WTC11 (cell line): ENCODE data around the gene EPHA1. TPM values are rescaled to one million over a fixed set of nuclear protein-coding genes. Genes with fewer than 3 reads are reported as not detected.
A peak's percentile ranks its signal among the peaks of the same experiment; 100 is the strongest.

Source experiments
- ATAC-seq: fragments of 200-7000 bp; cut with Tn5 transposase; 2 replicates; pipeline ENCODE4 v1.10.0; 2021; ENCODE audit warnings: mild to moderate bottlenecking, moderate library complexity
- CTCF ChIA-PET: fragments of 300-600 bp; sonication (Branson Sonifier 250); formaldehyde crosslinking; loops from one replicate; lab custom pipeline; 2021; ENCODE audit warnings: antibody characterized with exemption; lab: Charles Lee
- POLR2A ChIA-PET: fragments of 350-600 bp; sonication (Branson Sonifier 250); formaldehyde crosslinking; loops from one replicate; lab custom pipeline; 2021; ENCODE audit warnings: antibody characterized with exemption; lab: Charles Lee
- DNase-seq: peaks from one replicate; pipeline ENCODE4 v3.0.0; 2021; ENCODE audit warnings: low spot score
- H3K27ac Mint-ChIP-seq: 2 replicates; pipeline ENCODE4 v1.8.0; 2021; ENCODE audit warnings: mixed read lengths
- H3K27me3 Mint-ChIP-seq: 2 replicates; pipeline ENCODE4 v1.8.0; 2021; ENCODE audit warnings: low read depth, mild to moderate bottlenecking, moderate library complexity, mixed read lengths
- H3K36me3 Mint-ChIP-seq: 2 replicates; pipeline ENCODE4 v1.8.0; 2021; ENCODE audit warnings: mixed read lengths
- H3K4me1 Mint-ChIP-seq: 2 replicates; pipeline ENCODE4 v1.8.0; 2022; ENCODE audit warnings: mixed read lengths
- H3K4me3 Mint-ChIP-seq: 2 replicates; pipeline ENCODE4 v1.8.0; 2021; ENCODE audit warnings: mild to moderate bottlenecking, moderate library complexity, mixed read lengths
- H3K9me3 Mint-ChIP-seq: 2 replicates; pipeline ENCODE4 v1.8.0; 2021; ENCODE audit warnings: mixed read lengths
- FOXK1 ChIP-seq: sonication (generic); formaldehyde crosslinking; IDR thresholded peaks from 2 replicates; pipeline ENCODE4 v1.8.0; 2022; ENCODE audit warnings: mild to moderate bottlenecking, moderate library complexity, missing genetic modification reagents
- GABPB1 ChIP-seq: sonication (generic); formaldehyde crosslinking; IDR thresholded peaks from 2 replicates; pipeline ENCODE4 v1.8.1; 2023; ENCODE audit warnings: mild to moderate bottlenecking, missing genetic modification reagents
- JAZF1 ChIP-seq: fragments of 250-450 bp; sonication (Bioruptor Pico); IDR thresholded peaks from 2 replicates; pipeline ENCODE4 v1.9.0; 2021; ENCODE audit warnings: moderate library complexity, mild to moderate bottlenecking, inconsistent platforms
- JUN ChIP-seq: sonication (generic); formaldehyde crosslinking; IDR thresholded peaks from 2 replicates; pipeline ENCODE4 v1.8.0; 2023; ENCODE audit warnings: mild to moderate bottlenecking, missing genetic modification reagents
- KAT7 ChIP-seq: sonication (generic); formaldehyde crosslinking; IDR thresholded peaks from 2 replicates; pipeline ENCODE4 v1.8.1; 2023; ENCODE audit warnings: missing genetic modification reagents, mild to moderate bottlenecking, borderline replicate concordance
- NR2C2 ChIP-seq: sonication (generic); formaldehyde crosslinking; IDR thresholded peaks from 2 replicates; pipeline ENCODE4 v1.8.0; 2022; ENCODE audit warnings: mild to moderate bottlenecking, missing genetic modification reagents
- NR3C1 ChIP-seq: sonication (generic); formaldehyde crosslinking; conservative IDR thresholded peaks from 2 replicates; pipeline ENCODE4 v1.8.1; 2023; ENCODE audit warnings: low read depth, mild to moderate bottlenecking, missing genetic modification reagents
- OVOL2 ChIP-seq: fragments of 250-450 bp; sonication (Bioruptor Pico); IDR thresholded peaks from 2 replicates; pipeline ENCODE4 v1.9.0; 2021; ENCODE audit warnings: mild to moderate bottlenecking, borderline replicate concordance
- PRDM15 ChIP-seq: sonication (generic); formaldehyde crosslinking; IDR thresholded peaks from 2 replicates; pipeline ENCODE4 v1.8.0; 2022; ENCODE audit warnings: missing genetic modification reagents
- RELA ChIP-seq: sonication (generic); formaldehyde crosslinking; IDR thresholded peaks from 2 replicates; pipeline ENCODE4 v1.8.1; 2022; ENCODE audit warnings: missing genetic modification reagents, mild to moderate bottlenecking, borderline replicate concordance
- SOX15 ChIP-seq: fragments of 250-450 bp; sonication (Bioruptor Pico); IDR thresholded peaks from 2 replicates; pipeline ENCODE4 v1.9.0; 2021; ENCODE audit warnings: mild to moderate bottlenecking
- SP1 ChIP-seq: sonication (generic); formaldehyde crosslinking; conservative IDR thresholded peaks from 2 replicates; pipeline ENCODE4 v1.8.1; 2022; ENCODE audit warnings: missing genetic modification reagents
- STAT6 ChIP-seq: sonication (generic); formaldehyde crosslinking; conservative IDR thresholded peaks from 2 replicates; pipeline ENCODE4 v1.8.1; 2023; ENCODE audit warnings: mild to moderate bottlenecking, low read depth, missing genetic modification reagents, moderate library complexity
- TP53 ChIP-seq: sonication (generic); formaldehyde crosslinking; IDR thresholded peaks from 2 replicates; pipeline ENCODE4 v1.8.1; 2023; ENCODE audit warnings: mild to moderate bottlenecking, missing genetic modification reagents
- ZNF219 ChIP-seq: sonication (generic); formaldehyde crosslinking; IDR thresholded peaks from 2 replicates; pipeline ENCODE4 v1.8.0; 2023; ENCODE audit warnings: missing genetic modification reagents, mild to moderate bottlenecking, borderline replicate concordance
- ZNF232 ChIP-seq: sonication (generic); formaldehyde crosslinking; IDR thresholded peaks from 2 replicates; pipeline ENCODE4 v1.8.0; 2022; ENCODE audit warnings: mild to moderate bottlenecking, missing genetic modification reagents
- ZNF281 ChIP-seq: sonication (generic); formaldehyde crosslinking; IDR thresholded peaks from 2 replicates; pipeline ENCODE4 v1.8.0; 2023; ENCODE audit warnings: mild to moderate bottlenecking, missing genetic modification reagents
- ZNF423 ChIP-seq: fragments of 250-450 bp; sonication (Bioruptor Pico); IDR thresholded peaks from 2 replicates; pipeline ENCODE4 v2.1.2; 2022; ENCODE audit warnings: mild to moderate bottlenecking, moderate library complexity
- ZNF512 ChIP-seq: sonication (generic); formaldehyde crosslinking; IDR thresholded peaks from 2 replicates; pipeline ENCODE4 v1.8.1; 2022; ENCODE audit warnings: missing genetic modification reagents, borderline replicate concordance
- total RNA-seq: library from RNA; stranded (reverse); gene quantifications from 3 replicates; pipeline ENCODE4 v1.2.3, GENCODE V29; 2021
- TF ChIP-seq, protein P1 (sequence below): fragments of 250-450 bp; sonication (Bioruptor Pico); IDR thresholded peaks from 2 replicates; pipeline ENCODE4 v1.9.0; 2021; ENCODE audit warnings: mild to moderate bottlenecking
- TF ChIP-seq, protein P2 (sequence below): sonication (generic); formaldehyde crosslinking; IDR thresholded peaks from 2 replicates; pipeline ENCODE4 v1.8.1; 2023; ENCODE audit warnings: mild to moderate bottlenecking, missing genetic modification reagents, moderate library complexity

Gene EPHA1
- total RNA-seq, 1 experiment from 2014 or later = 203 TPM

DNA sequence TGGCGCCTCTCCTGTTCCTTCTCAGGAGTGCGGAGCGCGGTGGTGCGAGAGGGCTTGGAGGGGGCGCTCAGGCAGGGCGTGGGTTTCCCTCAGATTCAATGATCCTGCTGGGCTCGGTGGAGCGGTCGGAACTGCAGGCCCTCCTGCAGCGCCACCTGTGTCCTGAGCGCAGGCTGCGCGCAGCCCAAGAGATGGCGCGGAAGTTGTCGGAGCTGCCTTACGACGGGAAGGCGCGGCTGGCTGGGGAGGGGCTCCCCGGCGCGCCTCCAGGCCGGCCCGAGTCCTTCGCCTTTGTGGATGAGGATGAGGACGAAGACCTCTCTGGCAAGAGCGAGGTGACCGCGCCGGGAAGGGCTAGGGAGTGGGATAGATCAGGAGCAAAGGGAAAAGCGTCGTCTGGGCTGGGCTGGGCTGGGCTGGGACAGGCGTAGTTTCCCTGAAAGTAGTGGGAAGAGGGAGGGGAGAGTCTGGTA, 63.2 kb downstream of the EPHA1 start (continued):
- TF ChIP-seq SP1 (0 out of 2 replicates have a peak, but pooled peaks have one; percentile 50), ZNF281 (peak; percentile 31; the same call in 1 of the 2 replicates), JUN (CRISPR knock-in tag) (no peak), FOXK1 (CRISPR knock-in tag) (0 out of 2 replicates have a peak, but pooled peaks have one; percentile 18)

DNA sequence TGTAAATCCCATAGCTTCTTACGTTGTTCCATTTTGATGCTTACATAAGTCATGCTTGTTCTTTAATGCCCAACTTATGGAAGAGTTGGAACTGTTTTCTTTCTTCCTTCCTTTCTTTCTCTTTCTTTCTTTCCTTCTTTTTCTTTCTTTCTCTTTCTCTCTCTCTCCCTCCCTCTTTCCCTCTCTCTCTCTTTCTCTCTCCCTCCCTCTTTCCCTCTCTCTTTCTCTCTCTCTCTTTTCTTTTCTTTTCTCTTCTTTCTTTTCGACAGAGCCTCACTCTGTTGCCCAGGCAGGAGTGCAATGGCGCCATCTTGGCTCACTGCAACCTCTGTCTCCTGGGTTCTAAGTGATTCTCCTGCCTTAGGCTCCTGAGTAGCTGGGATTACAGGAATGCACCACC, 65.1 kb downstream of the EPHA1 start:
- Mint-ChIP-seq H3K27ac (no peak overlapping the region), H3K4me3 (no peak overlapping the region), H3K36me3 (no peaks in the 10 kb centered on the region), H3K9me3 (peaks cover 5% of the 10 kb centered on the region; the same call in 1 of the 2 replicates), H3K27me3 (peaks cover 21% of the 10 kb centered on the region), H3K4me1 (peaks cover 20% of the 10 kb centered on the region)
- ChIA-PET CTCF (interaction anchor here (0.6 to 0.9 kb wide), 2 partner anchors 30 to 37 kb away, joined by 3 to 4 read pairs; no protein-coding TSS in a partner anchor), POLR2A (interaction anchor here (0.7 kb wide), 1 partner anchor 90 kb away, joined by 3 read pairs; no protein-coding TSS in a partner anchor)
- peak; percentile 92 for TF ChIP-seq ZNF512 (CRISPR knock-in tag)
- TF ChIP-seq NR2C2 (CRISPR knock-in tag) = no peak
- no peak for DNase-seq
- no peak for ATAC-seq

GRCh38 chr7:143341842-143342241, 66.8 kb downstream of the EPHA1 start:
- no peak overlapping the region for H3K27ac Mint-ChIP-seq
- ChIA-PET CTCF (interaction anchor here (1.6 kb wide), 1 partner anchor 102 kb away, joined by 4 read pairs; no protein-coding TSS in a partner anchor), POLR2A (no interaction called here)
- no peak for DNase-seq
- no peak for ATAC-seq
- H3K36me3 Mint-ChIP-seq = no peaks in the 10 kb centered on the region
- H3K9me3 Mint-ChIP-seq = peaks cover 2% of the 10 kb centered on the region; the same call in 1 of the 2 replicates
- peaks cover 18% of the 10 kb centered on the region for H3K27me3 Mint-ChIP-seq
- H3K4me3 Mint-ChIP-seq = no peak overlapping the region
- peaks cover 20% of the 10 kb centered on the region for H3K4me1 Mint-ChIP-seq
- TF ChIP-seq ZNF423 (CRISPR knock-in tag) (no peak), GABPB1 (CRISPR knock-in tag) (no peak), ZNF232 (no peak), TP53 (CRISPR knock-in tag) (no peak), SOX15 (no peak), ZNF219 (CRISPR knock-in tag) (no peak), KAT7 (CRISPR knock-in tag) (no peak), NR3C1 (CRISPR knock-in tag) (no peak), PRDM15 (CRISPR knock-in tag) (no peak), OVOL2 (CRISPR knock-in tag) (no peak), STAT6 (no peak), RELA (no peak), JAZF1 (CRISPR knock-in tag) (no peak)
- TF ChIP-seq, protein P1, sequence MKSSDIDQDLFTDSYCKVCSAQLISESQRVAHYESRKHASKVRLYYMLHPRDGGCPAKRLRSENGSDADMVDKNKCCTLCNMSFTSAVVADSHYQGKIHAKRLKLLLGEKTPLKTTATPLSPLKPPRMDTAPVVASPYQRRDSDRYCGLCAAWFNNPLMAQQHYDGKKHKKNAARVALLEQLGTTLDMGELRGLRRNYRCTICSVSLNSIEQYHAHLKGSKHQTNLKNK (CRISPR knock-in tag) = no peak
- TF ChIP-seq, protein P2, sequence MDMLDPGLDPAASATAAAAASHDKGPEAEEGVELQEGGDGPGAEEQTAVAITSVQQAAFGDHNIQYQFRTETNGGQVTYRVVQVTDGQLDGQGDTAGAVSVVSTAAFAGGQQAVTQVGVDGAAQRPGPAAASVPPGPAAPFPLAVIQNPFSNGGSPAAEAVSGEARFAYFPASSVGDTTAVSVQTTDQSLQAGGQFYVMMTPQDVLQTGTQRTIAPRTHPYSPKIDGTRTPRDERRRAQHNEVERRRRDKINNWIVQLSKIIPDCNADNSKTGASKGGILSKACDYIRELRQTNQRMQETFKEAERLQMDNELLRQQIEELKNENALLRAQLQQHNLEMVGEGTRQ (CRISPR knock-in tag) = no peak
